GM23338 (cell line): ENCODE measurements around the gene TMA7B.

Experiments used
- CREB1 ChIP-seq: fragments of 250-450 bp; sonication (Bioruptor Pico); IDR thresholded peaks from 2 replicates; pipeline ENCODE4 v1.5.0; 2020; ENCODE audit warnings: low read depth, mild to moderate bottlenecking, moderate library complexity
- CTCF ChIP-seq, 2 experiments: fragments of 200-600 bp in 1 of 2; sonication (generic) in 1 of 2; conservative IDR thresholded peaks; 2 replicates each; pipeline versions ENCODE4 v1.5.1 to v1.6.1; 2016 to 2017; ENCODE audit warnings: antibody characterized with exemption in 2 of 2, low read depth in 2 of 2, mild to moderate bottlenecking in 2 of 2, moderate library complexity in 1 of 2
- EZH2 ChIP-seq: fragments of 200-600 bp; sonication (generic); IDR thresholded peaks from one replicate; pipeline ENCODE4 v1.8.0; 2017; ENCODE audit warnings: antibody characterized with exemption, mild to moderate bottlenecking, low read depth; ENCODE audit not compliant: unreplicated experiment
- EZH2phosphoT487 ChIP-seq: fragments of 200-600 bp; sonication (generic); IDR thresholded peaks from one replicate; pipeline ENCODE4 v1.8.1; 2018; ENCODE audit warnings: antibody characterized with exemption; ENCODE audit not compliant: unreplicated experiment
- JUNB ChIP-seq: IDR thresholded peaks from one replicate; pipeline ENCODE4 v1.6.1; 2016; ENCODE audit warnings: antibody characterized with exemption; ENCODE audit not compliant: unreplicated experiment
- POLR2AphosphoS5 ChIP-seq: IDR thresholded peaks from 2 replicates; pipeline ENCODE4 v1.6.1; 2016; ENCODE audit warnings: antibody characterized with exemption, low read depth
- STAT1 ChIP-seq: IDR thresholded peaks from one replicate; pipeline ENCODE4 v1.6.1; 2016; ENCODE audit warnings: antibody characterized with exemption; ENCODE audit not compliant: unreplicated experiment
- ZNF114 ChIP-seq: fragments of 250-450 bp; sonication (Bioruptor Pico); IDR thresholded peaks from 2 replicates; pipeline ENCODE4 v1.5.0; 2020; ENCODE audit warnings: mild to moderate bottlenecking, moderate library complexity
- ZNF331 ChIP-seq: fragments of 250-450 bp; sonication (Bioruptor Pico); IDR thresholded peaks from 2 replicates; pipeline ENCODE4 v1.5.0; 2020; ENCODE audit warnings: low read depth, mild to moderate bottlenecking, moderate library complexity

- TF ChIP-seq EZH2, result no peak
- no peak for TF ChIP-seq CTCF (conservative IDR thresholded peaks at IDR 0.05; ENCODE audit: low read depth in 2 of 2)
- TF ChIP-seq ZNF114 (CRISPR knock-in tag), result no peak
- TF ChIP-seq ZNF331 (CRISPR knock-in tag), result no peak
- no peak for TF ChIP-seq POLR2AphosphoS5
- TF ChIP-seq CREB1 (CRISPR knock-in tag), result no peak
- no peak for TF ChIP-seq EZH2phosphoT487
- no peak for TF ChIP-seq STAT1
- TF ChIP-seq JUNB, result no peak
Measured at GRCh38 chr22:39953101-39953500, 7.1 kb upstream of the TMA7B start.
